ENCODE measurements around the gene RELCH. TPM values are rescaled to one million over a fixed set of nuclear protein-coding genes. Genes with fewer than 3 reads are reported as not detected.
A peak's percentile ranks its signal among the peaks of the same experiment; 100 is the strongest.

RELCH gene
- total RNA-seq, 2 donors from 2014 or later: 21.5 to 26.6 TPM

- H3K27ac Mint-ChIP-seq: no peak overlapping the region
- ATAC-seq: no peak
- H3K9me3 Mint-ChIP-seq: no peaks in the 10 kb centered on the region
- peaks cover 7 to 26% of the 10 kb centered on the region in 2 donors for H3K36me3 Mint-ChIP-seq
- no peak for DNase-seq (ENCODE audit: low spot score in 2 of 2)
Measured at GRCh38 chr18:62280058-62280457, 93.0 kb downstream of the RELCH start.

DNA sequence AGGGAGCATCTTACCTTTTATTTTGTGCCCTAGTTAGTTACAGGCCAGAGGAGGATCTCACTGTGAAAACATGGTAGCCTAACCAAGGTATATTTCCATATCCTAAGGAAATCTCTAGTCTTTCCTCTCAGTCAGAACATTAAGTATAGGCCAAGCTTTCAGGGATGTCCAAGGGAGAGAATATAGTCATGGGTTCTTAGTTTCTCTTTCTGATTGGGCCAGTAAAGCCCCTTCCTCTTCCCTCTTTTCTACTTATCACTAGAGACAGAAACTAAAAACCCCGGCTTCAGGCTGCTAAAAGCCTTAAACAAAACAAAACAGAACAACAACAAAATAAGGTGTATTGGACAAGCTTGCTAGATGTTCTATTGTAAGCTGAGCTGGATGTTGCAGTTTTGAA lies 93.7 kb downstream of the RELCH start:
- Mint-ChIP-seq H3K27ac (peak overlapping the region in 1 of 2 donors; percentile 66), H3K36me3 (peaks cover 7 to 33% of the 10 kb centered on the region in 2 donors), H3K9me3 (no peaks in the 10 kb centered on the region)
- ATAC-seq (no peak), DNase-seq (ENCODE audit: low spot score in 2 of 2) (no peak)

DNA sequence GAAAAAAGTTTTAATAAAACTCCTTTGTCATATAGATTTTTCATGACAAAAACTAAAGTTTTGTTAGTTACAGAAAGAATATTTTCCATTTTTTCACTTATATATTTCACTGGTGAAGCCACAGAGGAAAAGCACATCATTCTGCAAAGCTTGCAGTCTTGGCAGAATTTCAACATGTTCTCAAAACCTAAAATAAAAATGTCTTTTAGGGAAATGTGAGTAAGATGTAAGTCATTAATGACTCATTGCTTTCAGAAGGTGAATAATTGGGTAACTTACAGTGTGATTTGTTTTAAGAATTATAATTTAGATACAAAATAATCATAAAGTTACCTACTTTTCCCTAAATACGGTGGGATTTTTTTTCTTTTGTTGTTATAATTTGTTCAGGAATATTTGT lies 94.6 kb downstream of the RELCH start:
- no peaks in the 10 kb centered on the region for H3K9me3 Mint-ChIP-seq
- peak overlapping the region in 1 of 2 donors; percentile 81 for H3K27ac Mint-ChIP-seq
- peaks cover 7 to 36% of the 10 kb centered on the region in 2 donors for H3K36me3 Mint-ChIP-seq
- no peak for DNase-seq (ENCODE audit: low spot score in 2 of 2)
- ATAC-seq: peak; percentile 45 to 77

DNA sequence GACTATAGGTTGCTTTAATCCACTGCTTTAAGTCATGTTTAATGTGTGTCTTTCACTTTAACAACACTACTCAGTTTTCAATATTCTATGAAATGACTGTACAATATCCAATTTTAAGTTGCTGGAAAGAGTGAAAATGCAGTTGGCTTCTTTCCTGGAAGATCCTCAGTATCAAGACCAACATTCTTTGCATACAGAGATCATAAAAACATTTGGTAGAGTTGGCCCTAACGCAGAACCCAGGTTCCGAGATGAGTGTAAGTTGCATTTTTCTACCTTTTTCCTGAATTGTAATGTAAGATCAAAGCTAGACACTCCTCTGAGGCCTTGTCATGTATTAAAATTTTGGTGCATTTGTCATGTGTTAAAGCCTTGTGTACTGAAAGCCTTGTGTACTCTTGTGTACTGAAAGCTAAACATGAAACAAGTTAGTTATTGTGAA lies 95.2 kb downstream of the RELCH start:
- H3K9me3 Mint-ChIP-seq: no peaks in the 10 kb centered on the region
- ATAC-seq: peak; percentile 41 to 91
- peak overlapping the region in 1 of 2 donors; percentile 91 for H3K27ac Mint-ChIP-seq
- peaks cover 7 to 36% of the 10 kb centered on the region in 2 donors for H3K36me3 Mint-ChIP-seq
- DNase-seq (ENCODE audit: low spot score in 2 of 2): peak in 1 of 2 donors; percentile 13

GRCh38 chr18:62284637-62285036 lies 97.6 kb downstream of the RELCH start:
- Mint-ChIP-seq H3K27ac (no peak overlapping the region), H3K36me3 (peaks cover 12 to 43% of the 10 kb centered on the region in 2 donors), H3K9me3 (no peaks in the 10 kb centered on the region)
- no peak for DNase-seq (ENCODE audit: low spot score in 2 of 2)
- no peak for ATAC-seq

GRCh38 chr18:62285281-62285680 lies 98.2 kb downstream of the RELCH start:
- peaks cover 12 to 43% of the 10 kb centered on the region in 2 donors for H3K36me3 Mint-ChIP-seq
- H3K27ac Mint-ChIP-seq: no peak overlapping the region
- ATAC-seq (no peak), DNase-seq (ENCODE audit: low spot score in 2 of 2) (no peak)
- H3K9me3 Mint-ChIP-seq: no peaks in the 10 kb centered on the region

- Mint-ChIP-seq H3K9me3 (no peaks in the 10 kb centered on the region), H3K27ac (no peak overlapping the region)
Measured at GRCh38 chr18:62287781-62288664, 101.0 kb downstream of the RELCH start.

DNA sequence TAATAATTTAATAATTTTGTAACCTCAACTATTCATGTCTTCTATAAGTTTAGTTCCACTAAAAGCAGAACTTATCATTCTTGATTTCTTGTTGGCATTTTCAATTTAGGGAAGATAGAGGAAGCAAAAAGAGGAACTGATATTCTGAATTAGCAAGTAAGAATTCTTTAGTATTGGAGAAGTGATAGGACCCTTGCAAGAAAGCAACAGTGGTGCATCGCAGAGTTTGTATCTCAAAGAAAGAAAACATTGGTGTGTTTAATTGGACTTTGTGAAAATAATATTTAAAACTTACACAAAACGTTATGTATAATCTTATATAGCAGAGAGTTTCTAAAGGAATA lies 101.6 kb downstream of the RELCH start:
- no peaks in the 10 kb centered on the region for H3K9me3 Mint-ChIP-seq
- DNase-seq (ENCODE audit: low spot score in 2 of 2) (no peak), ATAC-seq (no peak)
- H3K36me3 Mint-ChIP-seq: peaks cover 5 to 27% of the 10 kb centered on the region in 2 donors
- H3K27ac Mint-ChIP-seq: no peak overlapping the region

More at GRCh38 chr18:62287781-62288664, 101.0 kb downstream of the RELCH start:
- DNase-seq (ENCODE audit: low spot score in 2 of 2): no peak
- H3K36me3 Mint-ChIP-seq: peaks cover 5 to 33% of the 10 kb centered on the region in 2 donors
- peak in 1 of 2 donors; percentile 33 for ATAC-seq

DNA sequence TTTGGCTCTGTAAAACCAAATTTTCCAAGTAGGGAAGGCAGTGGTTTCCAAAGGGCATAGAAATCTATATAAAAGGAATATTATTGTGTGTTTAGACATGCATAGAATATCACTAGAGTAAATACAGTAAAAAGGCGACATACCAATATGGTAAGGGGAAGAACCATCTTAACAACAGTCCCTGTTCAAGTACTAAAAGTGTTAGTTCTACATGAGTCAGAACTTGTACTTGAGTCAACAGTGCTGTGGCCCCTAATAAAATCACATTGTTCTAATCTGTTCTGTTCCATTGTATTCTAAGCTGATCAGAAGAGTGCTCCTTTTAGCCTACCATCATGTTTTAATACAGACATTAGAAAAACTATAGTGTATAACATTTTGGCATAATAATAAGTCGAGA lies 102.0 kb downstream of the RELCH start:
- no peaks in the 10 kb centered on the region for H3K9me3 Mint-ChIP-seq
- DNase-seq (ENCODE audit: low spot score in 2 of 2) (no peak), ATAC-seq (peak; percentile 65 to 92)
- peaks cover 5 to 23% of the 10 kb centered on the region in 2 donors for H3K36me3 Mint-ChIP-seq
- H3K27ac Mint-ChIP-seq: no peak overlapping the region

GRCh38 chr18:62294073-62294472 lies 107.0 kb downstream of the RELCH start:
- no peak for ATAC-seq
- H3K9me3 Mint-ChIP-seq: no peaks in the 10 kb centered on the region
- no peak overlapping the region for H3K27ac Mint-ChIP-seq
- DNase-seq (ENCODE audit: low spot score in 2 of 2): no peak
- peaks cover 4 to 6% of the 10 kb centered on the region in 2 donors for H3K36me3 Mint-ChIP-seq

- DNase-seq (ENCODE audit: low spot score in 2 of 2): no peak
- Mint-ChIP-seq H3K27ac (peak overlapping the region in 1 of 2 donors; percentile 38), H3K9me3 (no peaks in the 10 kb centered on the region), H3K36me3 (peaks cover 21 to 35% of the 10 kb centered on the region in 2 donors)
- peak in 1 of 2 donors; percentile 83 for ATAC-seq
Measured at GRCh38 chr18:62300359-62300963, 113.4 kb downstream of the RELCH start.

DNA sequence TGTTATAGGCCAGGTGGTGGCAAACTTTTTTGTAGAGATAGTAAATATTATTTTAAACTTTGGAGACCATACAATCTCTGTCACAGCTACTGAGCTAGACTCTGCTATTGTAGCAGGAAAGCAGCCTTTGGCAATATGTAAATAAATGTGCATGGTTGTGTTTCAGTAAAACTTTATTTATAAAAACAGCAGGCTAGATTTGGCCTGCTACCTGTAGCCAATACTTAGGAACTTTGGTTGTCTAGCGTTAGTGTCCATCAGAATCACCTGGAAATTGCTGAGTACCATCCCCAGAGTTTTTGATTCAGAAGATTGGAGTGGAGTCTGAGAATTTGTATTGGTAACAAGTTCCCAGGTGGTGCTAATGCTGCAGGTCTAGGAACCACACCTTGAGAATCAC lies 114.3 kb downstream of the RELCH start:
- Mint-ChIP-seq H3K27ac (no peak overlapping the region), H3K9me3 (no peaks in the 10 kb centered on the region), H3K36me3 (peaks cover 21 to 35% of the 10 kb centered on the region in 2 donors)
- ATAC-seq: no peak
- no peak for DNase-seq (ENCODE audit: low spot score in 2 of 2)

- Mint-ChIP-seq H3K9me3 (no peaks in the 10 kb centered on the region), H3K36me3 (peaks cover 0 to 6% of the 10 kb centered on the region in 2 donors), H3K27ac (no peak overlapping the region)
- ATAC-seq: no peak
- DNase-seq (ENCODE audit: low spot score in 2 of 2): no peak
Measured at GRCh38 chr18:62312851-62313250, 125.8 kb downstream of the RELCH start.

DNA sequence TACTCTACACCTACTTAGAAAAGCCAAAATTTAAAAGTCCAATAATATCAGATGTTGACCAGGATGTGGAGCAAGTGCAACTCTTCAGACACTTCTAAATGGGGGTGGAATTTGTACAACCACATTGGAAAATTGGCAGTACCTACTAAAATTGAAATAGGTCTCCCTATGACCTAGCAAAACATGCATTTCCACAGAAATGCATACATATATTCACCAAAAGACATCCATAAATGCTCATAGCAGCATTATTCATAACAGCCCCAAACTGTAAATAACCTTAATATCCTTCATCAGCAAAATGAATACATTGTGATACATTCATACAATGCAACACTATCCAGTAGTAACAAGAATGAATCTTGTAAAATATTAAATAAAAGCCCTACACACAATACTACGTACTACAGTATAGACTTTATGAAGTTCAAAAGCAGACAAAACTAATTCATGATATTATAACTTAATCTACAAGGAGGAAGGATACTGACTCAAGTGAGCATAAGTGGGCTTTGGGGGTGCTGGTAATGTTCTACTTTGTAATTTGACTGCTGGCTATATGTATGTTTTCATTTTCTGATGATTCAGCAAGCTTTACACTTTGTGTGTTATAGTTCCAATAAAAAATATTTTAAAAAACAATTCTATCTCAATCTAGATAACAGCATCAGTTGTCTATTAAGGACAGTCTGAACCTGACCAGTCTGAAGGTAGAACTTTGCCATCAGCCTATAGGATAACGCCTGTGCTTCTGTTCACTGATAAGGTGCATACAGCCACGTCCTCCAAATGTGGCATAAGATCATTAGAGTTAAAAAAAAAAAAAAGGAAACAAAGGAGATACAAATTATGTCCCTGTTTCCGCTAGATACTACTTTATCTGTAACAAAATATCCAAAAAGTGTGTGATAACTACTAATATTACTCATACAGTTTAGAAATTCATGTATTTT lies 131.4 kb downstream of the RELCH start:
- no peaks in the 10 kb centered on the region for H3K36me3 Mint-ChIP-seq
- no peaks in the 10 kb centered on the region for H3K9me3 Mint-ChIP-seq
- no peak overlapping the region for H3K27ac Mint-ChIP-seq
- ATAC-seq: no peak
- no peak for DNase-seq (ENCODE audit: low spot score in 2 of 2)

DNA sequence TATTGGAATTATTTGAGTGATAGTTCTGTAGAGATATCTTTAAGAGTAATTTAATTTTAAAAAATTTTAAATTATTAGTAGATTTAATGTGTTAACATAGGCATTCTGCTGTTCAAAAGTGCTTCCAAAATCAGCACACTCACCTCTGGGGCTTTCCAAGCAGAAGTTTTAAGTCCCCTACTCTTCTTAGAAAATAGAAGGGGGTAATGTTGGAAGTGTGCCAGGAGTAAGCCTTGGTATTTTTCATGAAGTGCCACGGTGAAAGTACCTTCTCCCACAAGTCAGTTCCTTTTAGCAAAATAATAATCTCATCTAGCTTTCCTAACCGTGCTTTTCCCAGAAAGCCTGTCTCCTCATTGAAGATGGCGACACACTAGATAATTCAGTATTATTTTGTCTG lies 134.1 kb downstream of the RELCH start:
- DNase-seq (ENCODE audit: low spot score in 2 of 2) (no peak), ATAC-seq (no peak)
- Mint-ChIP-seq H3K27ac (no peak overlapping the region), H3K36me3 (peaks cover 0 to 5% of the 10 kb centered on the region in 2 donors), H3K9me3 (no peaks in the 10 kb centered on the region)

DNA sequence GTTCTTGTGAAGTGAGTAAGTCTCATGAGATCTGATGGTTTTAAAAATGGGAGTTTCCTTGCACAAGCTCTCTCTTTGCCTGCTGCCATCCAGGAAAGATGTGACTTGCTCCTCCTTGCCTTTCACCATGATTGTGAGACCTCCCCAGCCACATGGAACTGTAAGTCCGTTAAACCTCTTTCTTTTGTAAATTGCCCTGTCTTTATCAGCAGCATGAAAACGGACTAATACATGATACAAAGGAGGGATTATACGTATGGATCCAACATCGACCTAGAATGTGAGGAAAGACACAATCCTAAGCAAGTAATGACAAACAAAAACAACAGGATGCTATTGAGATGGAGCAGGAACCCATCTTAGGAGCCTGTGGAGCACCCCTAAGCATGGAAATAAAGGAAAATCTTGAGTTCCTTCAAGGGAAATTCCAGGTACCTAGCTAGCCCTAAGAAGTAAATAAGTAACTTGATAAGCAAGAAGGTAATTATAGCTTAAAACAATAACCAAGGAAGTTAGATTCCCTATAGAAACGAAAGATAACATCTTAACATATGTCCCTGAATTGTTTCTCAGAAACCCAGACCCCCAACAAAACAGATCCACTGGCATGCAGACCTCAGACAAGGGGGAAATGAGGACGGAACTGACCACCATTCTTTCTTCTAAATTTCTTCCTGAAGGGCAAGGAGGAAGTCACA lies 136.6 kb downstream of the RELCH start:
- H3K27ac Mint-ChIP-seq: no peak overlapping the region
- H3K9me3 Mint-ChIP-seq: no peaks in the 10 kb centered on the region
- no peak for ATAC-seq
- no peak for DNase-seq (ENCODE audit: low spot score in 2 of 2)
- peaks cover 0 to 9% of the 10 kb centered on the region in 2 donors for H3K36me3 Mint-ChIP-seq
